ENCODE results near the gene WDR18.

WDR18 gene

DNA sequence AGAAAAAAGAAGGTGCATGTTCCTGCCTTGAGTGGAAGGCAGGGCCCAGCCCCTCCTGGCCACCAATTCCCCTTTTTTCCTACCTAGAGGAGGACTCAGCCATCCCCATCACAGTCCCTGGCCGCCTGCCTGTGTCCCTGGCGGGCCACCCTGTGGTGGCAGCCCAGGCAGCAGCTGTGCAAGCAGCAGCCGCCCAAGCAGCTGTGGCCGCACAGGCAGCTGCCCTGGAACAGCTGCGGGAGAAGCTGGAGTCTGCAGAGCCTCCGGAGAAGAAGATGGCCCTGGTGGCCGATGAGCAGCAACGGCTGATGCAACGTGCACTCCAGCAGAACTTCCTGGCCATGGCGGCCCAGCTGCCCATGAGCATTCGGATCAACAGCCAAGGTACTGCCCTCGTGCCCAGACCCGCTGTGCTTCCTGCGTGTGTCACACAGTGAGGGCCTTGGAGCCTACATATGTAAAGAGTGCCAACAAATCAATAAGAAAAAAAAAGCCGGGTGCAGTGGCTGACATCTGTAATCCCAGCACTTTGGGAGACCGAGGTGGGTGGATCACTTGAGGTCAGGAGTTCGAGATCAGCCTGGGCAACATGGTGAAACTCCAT lies 17.6 kb upstream of the WDR18 start:
- DNase-seq = no peak

DNA sequence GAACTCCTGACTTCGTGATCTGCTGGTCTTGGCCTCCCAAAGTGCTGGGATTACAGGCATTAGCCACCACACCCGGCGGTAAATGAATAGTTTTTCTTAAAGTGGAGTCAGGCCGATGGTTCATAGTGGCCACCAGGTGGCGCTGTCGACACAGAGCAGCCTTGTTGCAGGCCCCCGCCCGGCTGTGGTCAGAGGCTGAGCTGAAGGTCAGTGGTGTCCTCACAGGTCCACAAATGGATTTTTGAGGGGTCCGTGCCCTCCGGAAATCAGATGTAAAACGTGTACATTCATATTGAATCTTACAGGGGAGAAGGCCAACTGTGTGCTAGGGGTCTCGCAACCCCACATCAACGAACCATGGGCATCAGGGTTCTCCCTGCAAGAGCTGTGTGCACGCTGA lies 13.4 kb upstream of the WDR18 start:
- no peak for DNase-seq

DNA sequence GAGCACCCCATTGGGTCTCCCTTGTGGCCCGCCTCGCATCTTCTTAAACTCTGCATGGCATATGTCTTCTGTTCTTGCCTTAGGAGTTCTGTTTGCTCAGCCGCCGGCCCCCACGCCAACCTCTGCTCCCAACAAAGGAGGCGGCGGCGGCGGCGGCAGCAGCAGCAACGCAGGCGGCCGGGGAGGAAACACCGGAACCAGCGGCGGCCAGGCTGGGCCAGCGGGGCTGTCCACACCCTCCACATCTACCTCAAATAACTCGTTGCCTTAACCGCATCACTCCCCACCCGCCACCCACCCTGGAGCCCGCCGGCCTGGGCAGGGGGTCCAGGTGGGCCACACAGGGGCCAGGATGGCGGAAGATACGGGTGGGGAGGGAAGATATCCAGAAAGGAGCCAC lies 12.3 kb upstream of the WDR18 start:
- DNase-seq = no peak

GRCh38 chr19:972281-972680 lies 11.9 kb upstream of the WDR18 start:
- no peak for DNase-seq

DNA sequence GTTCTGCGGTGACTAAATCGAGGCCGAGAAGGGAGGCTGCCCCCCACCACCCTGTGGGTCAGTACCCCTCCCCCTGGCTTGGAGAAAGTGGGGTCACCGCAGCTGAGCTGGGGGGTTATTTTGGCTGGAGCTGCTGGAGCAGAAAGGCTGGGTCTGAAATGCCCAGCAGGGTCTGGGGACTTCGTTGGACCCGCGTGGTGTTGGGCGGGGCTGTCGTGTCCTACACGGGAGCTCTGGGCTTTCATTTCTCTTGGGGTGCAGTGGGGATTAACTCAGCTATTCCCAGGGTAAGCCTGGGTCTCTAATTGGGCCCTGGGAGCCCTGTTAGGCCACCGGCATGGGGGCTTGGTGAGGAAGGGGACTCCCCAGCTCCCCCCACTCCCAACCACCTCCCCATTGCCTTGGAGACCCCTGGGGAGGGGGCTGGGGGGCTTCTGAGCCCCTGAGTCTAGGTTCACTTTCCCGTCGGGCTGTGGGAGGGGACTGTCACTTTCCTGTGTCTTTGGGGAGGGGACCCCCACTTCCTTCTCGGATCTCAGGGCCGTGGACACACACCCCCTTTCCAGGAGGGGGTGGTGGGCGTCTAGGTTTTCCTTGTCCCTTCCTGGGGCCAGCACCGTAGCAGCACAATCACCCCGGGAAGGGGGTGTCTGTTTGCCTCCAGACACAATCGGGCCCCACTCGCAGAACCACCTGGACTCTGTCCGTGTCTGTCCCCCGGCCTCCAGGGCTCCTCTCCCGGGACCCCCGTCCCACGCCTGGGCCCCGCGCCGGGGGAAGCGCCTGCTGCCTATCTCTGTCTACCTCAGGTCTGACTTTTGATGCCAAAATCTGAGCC lies 10.2 kb upstream of the WDR18 start:
- no peak for DNase-seq

- no peak for DNase-seq
These were observed 9.4 kb upstream of the WDR18 start for GRCh38 chr19:974564-975257.

GRCh38 chr19:976476-976875 lies 7.7 kb upstream of the WDR18 start:
- DNase-seq = no peak

GRCh38 chr19:977058-977464 lies 7.1 kb upstream of the WDR18 start:
- DNase-seq = no peak

- no peak for DNase-seq
These were observed 4.8 kb upstream of the WDR18 start for GRCh38 chr19:979318-979741.

- no peak for DNase-seq
These were observed 3.8 kb upstream of the WDR18 start for GRCh38 chr19:980133-980998.

DNA sequence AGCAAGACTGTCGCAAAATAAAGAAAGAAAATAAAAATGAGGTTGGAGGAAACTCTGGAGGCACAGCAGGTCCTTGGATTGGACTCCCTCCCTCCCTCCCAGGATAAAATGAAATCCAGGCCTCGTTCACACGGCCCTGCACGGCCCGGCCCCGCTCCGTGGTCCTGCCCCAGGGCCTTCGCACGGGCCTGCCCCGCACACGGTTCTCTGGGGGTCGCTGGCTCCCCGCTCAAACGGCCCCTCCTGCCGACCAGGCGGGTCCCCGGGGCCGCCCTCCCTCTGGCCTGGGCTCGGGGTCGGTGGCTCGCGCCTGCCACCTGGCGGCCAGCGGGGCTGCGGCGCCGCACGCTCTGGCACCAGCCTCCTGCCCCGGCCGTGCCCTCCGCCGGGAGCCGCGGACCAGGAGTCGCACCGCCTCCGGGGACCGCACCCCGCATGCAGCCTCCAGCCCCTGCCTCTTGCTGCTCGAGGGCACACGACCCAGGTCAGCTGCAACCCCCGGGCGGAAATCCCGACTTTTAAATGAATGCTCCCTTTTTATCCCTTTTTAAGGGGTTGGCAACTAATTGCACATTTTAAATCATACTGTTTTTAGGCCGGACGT lies 1.5 kb upstream of the WDR18 start:
- no peak for DNase-seq

DNA sequence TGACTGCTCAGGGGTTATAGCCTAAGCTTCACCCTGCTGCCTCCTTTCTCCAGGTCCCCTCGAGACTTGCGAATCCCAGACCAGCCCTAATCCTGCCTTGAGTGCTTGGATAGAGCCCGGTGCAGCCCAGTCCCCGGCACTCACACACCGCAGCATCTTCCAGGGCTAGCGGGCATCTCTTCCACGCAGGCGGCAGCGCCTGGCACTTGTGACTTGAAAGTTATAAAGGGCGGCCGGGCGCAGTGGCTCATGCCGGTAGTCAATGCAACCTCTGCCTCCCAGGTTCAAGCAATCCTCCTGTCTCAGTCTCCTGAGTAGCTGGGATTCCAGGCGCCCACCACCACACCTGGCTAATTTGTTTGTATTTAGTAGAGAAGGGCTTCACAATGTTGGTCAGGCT lies 1.9 kb downstream of the WDR18 start:
- no peak for DNase-seq

GRCh38 chr19:988081-988480 lies 3.9 kb downstream of the WDR18 start:
- DNase-seq = no peak

GRCh38 chr19:988510-988909 lies 4.4 kb downstream of the WDR18 start:
- no peak for DNase-seq

DNA sequence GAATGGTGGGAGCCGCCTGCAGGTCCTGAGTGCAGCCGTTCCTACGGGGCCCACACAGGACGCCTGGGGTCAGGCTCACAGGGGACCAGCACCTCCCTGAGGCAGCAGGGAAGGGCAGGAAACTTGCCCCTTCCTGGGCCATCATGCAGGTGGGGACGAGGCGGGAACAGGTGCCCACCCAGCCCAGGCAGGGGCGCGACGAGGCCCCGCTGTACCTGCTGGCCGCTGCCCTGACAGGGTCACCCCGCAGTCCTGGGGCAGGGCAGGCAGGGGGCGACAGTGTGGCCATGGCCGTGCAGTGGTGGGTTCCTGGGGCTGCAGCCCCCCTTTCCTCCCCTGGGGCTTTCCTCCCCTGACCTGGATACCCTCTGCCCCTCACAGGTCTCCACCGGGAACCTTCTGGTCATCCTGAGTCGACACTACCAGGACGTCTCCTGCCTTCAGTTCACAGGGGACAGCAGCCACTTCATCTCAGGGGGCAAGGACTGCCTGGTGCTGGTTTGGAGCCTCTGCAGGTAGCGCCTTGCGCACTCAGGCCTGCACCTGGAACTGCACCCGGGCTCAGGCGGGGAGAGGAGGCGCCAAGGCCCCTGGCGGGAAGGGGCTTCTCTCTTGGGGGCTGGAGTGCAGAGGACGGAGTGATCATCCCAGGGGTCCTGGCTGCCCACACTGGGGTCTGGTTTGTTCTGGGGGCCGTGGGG lies 5.4 kb downstream of the WDR18 start:
- DNase-seq = no peak

- DNase-seq = no peak
These were observed 6.0 kb downstream of the WDR18 start for GRCh38 chr19:990119-990571.

DNA sequence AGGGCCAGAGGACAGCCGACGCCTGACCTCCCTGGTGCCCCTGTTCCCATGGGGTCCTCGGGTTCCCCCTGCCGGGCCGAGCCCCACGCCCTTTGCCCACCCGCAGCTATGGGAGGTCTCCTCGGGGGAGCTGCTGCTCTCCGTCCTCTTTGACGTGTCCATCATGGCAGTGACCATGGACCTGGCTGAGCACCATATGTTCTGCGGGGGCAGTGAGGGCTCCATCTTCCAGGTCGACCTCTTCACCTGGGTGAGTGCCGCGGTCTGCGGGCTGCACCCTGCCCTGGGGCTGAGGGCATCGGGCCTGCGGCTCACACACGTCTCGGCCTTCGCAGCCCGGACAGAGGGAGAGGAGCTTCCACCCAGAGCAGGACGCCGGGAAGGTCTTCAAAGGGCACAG lies 6.6 kb downstream of the WDR18 start:
- DNase-seq = no peak

GRCh38 chr19:991174-991931 lies 7.2 kb downstream of the WDR18 start:
- no peak for DNase-seq

DNA sequence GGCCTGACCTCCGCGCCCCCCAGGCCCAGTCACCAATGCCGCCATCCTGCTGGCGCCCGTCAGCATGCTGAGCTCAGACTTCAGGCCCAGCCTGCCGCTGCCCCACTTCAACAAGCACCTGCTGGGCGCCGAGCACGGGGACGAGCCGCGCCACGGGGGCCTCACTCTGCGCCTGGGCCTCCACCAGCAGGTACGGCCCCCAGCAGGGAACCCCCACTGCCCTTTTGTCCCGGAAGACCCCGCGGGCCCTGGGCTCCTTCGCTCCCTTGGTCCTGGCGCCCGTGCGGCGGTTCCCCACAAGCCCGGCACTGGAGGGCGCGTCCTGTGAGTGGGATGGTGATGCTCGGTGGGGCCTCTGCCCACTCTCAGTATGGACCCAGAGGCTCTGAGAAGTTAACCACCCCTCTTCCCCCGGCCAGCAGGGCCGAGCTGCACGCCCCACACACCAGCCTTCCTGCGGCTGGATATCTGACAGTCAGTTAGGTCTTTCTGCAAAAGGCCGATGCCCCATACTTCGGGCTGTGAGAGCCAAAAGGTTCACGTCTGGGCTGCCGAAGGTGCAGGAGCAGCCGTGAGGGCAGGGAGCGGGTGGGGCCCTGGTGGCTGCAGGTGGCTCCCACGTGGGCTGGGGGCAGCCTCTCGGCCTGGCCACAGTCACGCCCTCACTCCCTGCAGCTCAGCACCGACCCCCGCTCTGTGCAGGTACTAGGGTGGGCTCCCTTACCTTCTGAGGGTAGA lies 8.0 kb downstream of the WDR18 start:
- DNase-seq = no peak

DNA sequence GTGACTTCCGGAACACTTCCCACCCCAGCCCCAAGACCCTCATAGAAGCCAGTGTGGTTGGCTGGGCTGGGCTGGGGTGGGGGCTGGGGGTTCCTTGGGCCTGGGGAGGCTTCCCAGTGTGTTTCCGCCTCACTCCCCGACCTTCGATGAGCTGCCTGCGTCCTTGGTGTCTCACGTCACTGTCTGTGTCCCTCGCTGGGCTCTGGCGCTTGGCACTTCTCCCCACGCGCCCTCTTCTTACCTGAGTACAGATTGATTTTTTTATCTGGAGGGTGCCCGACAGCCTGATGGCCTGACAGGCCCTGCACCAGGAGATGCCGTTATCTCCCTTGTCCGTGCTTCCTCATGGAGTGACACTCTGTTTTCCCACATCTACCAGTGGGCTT lies 8.5 kb downstream of the WDR18 start:
- DNase-seq = no peak
